Measurements from ENCODE around the gene DQX1.

The DQX1 gene

DNA sequence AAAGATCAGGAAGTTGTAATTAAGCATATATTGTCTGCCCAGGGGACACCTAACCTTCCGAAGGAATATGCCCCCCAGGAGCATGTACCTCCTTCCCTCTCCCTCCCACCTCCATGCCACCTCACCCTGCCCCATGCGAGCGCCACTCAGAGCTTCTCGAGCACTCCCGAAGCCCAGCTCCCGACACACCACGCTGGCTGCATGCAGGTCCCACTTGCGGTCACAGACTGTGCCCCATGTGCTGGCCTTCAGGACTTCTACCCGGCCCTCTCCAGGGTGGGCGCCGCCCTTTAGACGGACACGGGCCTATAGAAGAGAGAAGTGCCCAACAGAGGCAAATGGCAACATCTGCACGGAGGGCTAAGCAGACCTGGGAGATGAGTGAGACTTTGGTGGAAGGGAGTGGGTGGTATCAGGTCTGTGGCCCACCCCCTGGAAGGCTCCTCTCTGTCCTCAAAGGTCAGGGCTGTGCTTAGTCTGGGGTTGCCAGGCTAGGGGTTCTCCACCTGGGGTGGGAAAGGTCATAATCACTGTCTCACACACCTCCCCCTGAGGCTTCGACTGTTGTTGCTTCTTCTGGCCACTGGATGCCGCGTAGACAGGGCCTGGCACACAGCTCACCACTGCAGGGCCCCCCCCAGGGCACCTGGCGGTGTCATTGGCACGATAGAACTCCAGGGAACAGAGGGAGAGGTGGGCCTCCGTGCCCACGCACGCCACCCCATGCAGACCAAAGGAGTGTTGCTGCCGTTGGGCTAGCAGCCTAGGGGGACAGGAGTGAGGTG, 10.3 kb upstream of the DQX1 start:
- Histone ChIP-seq H3K27ac (ENCODE audit: low read depth, low read length) (no peak overlapping the region), H3K9ac (ENCODE audit: low read length) (no peak overlapping the region), H3K27me3 (ENCODE audit: control insufficient read depth, insufficient read depth, low read length) (no peaks in the 10 kb centered on the region), H3K36me3 (ENCODE audit: control insufficient read depth, insufficient read depth, low read length) (peaks cover 2% of the 10 kb centered on the region), H3K4me1 (ENCODE audit: control insufficient read depth, insufficient read depth, low read length) (no peaks in the 10 kb centered on the region), H3K4me3 (ENCODE audit: low read length) (no peak overlapping the region)

DNA sequence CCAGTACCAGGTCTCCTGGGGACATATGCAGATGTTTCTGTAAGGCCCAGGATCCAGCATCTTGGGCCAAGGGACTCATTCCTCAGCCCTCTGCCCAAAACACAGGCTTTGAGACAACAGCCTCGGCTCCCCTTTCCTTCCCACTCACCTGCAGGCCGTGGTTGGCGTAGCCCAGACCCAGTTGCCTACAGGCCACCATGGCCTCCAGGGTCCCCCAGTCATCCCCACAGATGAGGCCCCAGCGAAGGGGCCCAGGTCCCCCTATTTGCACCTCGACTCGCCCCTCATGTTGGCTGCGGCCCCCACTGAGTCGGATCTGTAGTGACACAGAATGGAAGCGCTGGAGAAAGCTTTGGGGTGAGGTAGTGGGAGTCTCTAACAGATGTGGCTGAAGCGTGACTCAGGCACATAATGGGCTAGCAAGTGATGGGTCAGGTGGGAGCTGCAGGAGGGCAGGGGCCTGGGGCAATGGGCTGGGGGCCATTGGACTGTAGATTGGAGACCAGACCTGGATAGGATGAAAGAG, 9.5 kb upstream of the DQX1 start:
- Histone ChIP-seq H3K27me3 (ENCODE audit: control insufficient read depth, insufficient read depth, low read length) (no peaks in the 10 kb centered on the region), H3K4me3 (ENCODE audit: low read length) (no peak overlapping the region), H3K9ac (ENCODE audit: low read length) (no peak overlapping the region), H3K27ac (ENCODE audit: low read depth, low read length) (no peak overlapping the region), H3K36me3 (ENCODE audit: control insufficient read depth, insufficient read depth, low read length) (peaks cover 2% of the 10 kb centered on the region), H3K4me1 (ENCODE audit: control insufficient read depth, insufficient read depth, low read length) (peaks cover 8% of the 10 kb centered on the region)

DNA sequence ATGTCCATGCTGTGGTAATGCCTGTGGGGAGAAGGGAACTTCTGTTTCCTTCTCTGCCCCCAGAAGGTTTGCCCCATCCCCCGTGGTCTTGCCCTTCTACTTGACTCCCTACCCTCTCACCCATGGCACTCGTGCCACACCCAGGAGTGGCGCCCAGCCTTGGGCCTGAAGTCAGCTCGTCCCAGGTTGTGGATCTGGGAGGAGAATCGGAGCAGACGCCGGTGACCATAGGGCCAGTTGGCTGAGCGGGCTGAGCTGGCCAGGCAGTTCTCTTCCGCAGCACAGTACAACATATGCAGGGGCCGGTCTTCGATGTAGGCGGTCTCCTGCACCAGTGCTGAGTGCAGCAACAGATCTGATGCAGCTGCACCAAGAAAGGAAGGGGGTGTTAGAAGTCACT, 8.4 kb upstream of the DQX1 start:
- Histone ChIP-seq H3K27me3 (ENCODE audit: control insufficient read depth, insufficient read depth, low read length) (no peaks in the 10 kb centered on the region), H3K4me3 (ENCODE audit: low read length) (no peak overlapping the region), H3K36me3 (ENCODE audit: control insufficient read depth, insufficient read depth, low read length) (peaks cover 2% of the 10 kb centered on the region), H3K4me1 (ENCODE audit: control insufficient read depth, insufficient read depth, low read length) (peaks cover 8% of the 10 kb centered on the region), H3K9ac (ENCODE audit: low read length) (no peak overlapping the region), H3K27ac (ENCODE audit: low read depth, low read length) (no peak overlapping the region)

DNA sequence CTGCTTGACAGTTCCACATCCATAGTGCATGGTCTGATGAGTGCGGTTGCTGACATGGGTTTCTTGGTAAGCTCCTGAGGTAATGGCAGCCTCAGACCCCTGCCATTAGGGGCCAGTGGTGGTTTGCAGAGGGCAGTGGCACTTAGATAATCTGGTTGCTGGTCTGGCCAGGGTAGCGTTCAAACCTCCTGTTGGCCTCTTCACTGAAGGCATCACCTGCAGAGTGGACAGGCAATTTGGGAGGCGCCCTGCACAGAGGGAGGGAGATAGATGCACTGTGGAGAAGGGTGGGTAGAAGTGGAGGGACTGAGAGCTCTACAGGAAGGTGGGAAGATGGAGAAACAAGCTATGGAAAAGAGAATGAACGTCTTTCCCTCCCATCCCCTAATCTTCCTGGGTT, 7.4 kb upstream of the DQX1 start:
- Histone ChIP-seq H3K27ac (ENCODE audit: low read depth, low read length) (no peak overlapping the region), H3K9ac (ENCODE audit: low read length) (no peak overlapping the region), H3K4me1 (ENCODE audit: control insufficient read depth, insufficient read depth, low read length) (peaks cover 13% of the 10 kb centered on the region), H3K4me3 (ENCODE audit: low read length) (no peak overlapping the region), H3K36me3 (ENCODE audit: control insufficient read depth, insufficient read depth, low read length) (peaks cover 2% of the 10 kb centered on the region), H3K27me3 (ENCODE audit: control insufficient read depth, insufficient read depth, low read length) (no peaks in the 10 kb centered on the region)

GRCh38 chr2:74532222-74532621, 6.2 kb upstream of the DQX1 start:
- Histone ChIP-seq H3K9ac (ENCODE audit: low read length) (no peak overlapping the region), H3K36me3 (ENCODE audit: control insufficient read depth, insufficient read depth, low read length) (peaks cover 11% of the 10 kb centered on the region), H3K27me3 (ENCODE audit: control insufficient read depth, insufficient read depth, low read length) (no peaks in the 10 kb centered on the region), H3K27ac (ENCODE audit: low read depth, low read length) (no peak overlapping the region), H3K4me3 (ENCODE audit: low read length) (no peak overlapping the region), H3K4me1 (ENCODE audit: control insufficient read depth, insufficient read depth, low read length) (peaks cover 16% of the 10 kb centered on the region)

DNA sequence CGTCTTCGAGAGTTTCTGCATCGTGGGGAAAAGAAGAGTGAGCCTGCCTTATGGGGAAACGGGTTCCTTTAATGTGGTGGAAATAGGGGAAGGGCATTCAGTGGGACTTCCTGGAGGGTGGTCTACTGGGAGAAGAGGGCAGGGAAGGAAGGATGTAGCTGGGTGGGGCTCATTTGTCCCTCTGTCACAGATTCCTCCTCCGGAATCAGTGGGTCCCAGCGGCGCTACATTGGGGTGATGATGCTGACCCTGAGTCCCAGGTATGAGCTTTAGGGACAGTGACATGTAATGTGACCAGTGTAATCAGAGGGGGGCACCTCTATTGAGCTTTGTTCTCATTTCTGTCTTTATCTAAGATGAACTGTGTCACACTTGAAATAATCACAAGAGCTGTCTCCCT, 5.6 kb upstream of the DQX1 start:
- Histone ChIP-seq H3K4me1 (ENCODE audit: control insufficient read depth, insufficient read depth, low read length) (peaks cover 16% of the 10 kb centered on the region), H3K9ac (ENCODE audit: low read length) (no peak overlapping the region), H3K4me3 (ENCODE audit: low read length) (no peak overlapping the region), H3K27ac (ENCODE audit: low read depth, low read length) (no peak overlapping the region), H3K27me3 (ENCODE audit: control insufficient read depth, insufficient read depth, low read length) (no peaks in the 10 kb centered on the region), H3K36me3 (ENCODE audit: control insufficient read depth, insufficient read depth, low read length) (peaks cover 16% of the 10 kb centered on the region)

DNA sequence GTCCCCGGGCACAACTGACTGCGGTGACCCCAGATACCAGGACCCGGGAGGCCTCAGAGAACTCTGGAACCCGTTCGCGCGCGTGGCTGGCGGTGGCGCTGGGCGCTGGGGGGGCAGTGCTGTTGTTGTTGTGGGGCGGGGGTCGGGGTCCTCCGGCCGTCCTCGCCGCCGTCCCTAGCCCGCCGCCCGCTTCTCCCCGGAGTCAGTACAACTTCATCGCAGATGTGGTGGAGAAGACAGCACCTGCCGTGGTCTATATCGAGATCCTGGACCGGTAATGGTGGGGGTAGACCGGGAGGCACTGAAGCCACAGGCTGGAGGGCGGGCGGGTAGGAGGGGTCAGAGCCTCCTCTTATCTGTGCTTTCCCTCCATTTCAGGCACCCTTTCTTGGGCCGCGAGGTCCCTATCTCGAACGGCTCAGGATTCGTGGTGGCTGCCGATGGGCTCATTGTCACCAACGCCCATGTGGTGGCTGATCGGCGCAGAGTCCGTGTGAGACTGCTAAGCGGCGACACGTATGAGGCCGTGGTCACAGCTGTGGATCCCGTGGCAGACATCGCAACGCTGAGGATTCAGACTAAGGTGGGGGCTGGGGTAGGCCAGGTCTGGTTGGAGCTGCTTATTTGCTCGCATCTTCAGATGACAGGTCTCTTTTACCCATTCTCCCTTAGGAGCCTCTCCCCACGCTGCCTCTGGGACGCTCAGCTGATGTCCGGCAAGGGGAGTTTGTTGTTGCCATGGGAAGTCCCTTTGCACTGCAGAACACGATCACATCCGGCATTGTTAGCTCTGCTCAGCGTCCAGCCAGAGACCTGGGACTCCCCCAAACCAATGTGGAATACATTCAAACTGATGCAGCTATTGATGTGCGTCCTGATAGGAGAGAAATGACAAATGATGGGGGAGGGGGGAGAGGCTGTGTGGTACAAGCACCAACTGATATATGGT, 4.5 kb upstream of the DQX1 start:
- Histone ChIP-seq H3K4me3 (ENCODE audit: low read length) (peak overlapping the region; percentile 98), H3K9ac (ENCODE audit: low read length) (peak overlapping the region; percentile 51), H3K27ac (ENCODE audit: low read depth, low read length) (peak overlapping the region; percentile 78), H3K4me1 (ENCODE audit: control insufficient read depth, insufficient read depth, low read length) (peaks cover 16% of the 10 kb centered on the region), H3K27me3 (ENCODE audit: control insufficient read depth, insufficient read depth, low read length) (no peaks in the 10 kb centered on the region), H3K36me3 (ENCODE audit: control insufficient read depth, insufficient read depth, low read length) (peaks cover 25% of the 10 kb centered on the region)

GRCh38 chr2:74529357-74530238, 3.6 kb upstream of the DQX1 start, which contains the start of the genes AUP1 and HTRA2:
Gene AUP1, minus strand, starts transcription at chr2:74529706. Its CDS starts 77 bp downstream, at chr2:74529629.
Gene HTRA2, plus strand, starts transcription at chr2:74529933. Its CDS starts 74 bp downstream, at chr2:74530007.
- Histone ChIP-seq H3K4me3 (ENCODE audit: low read length) (peak within 1 kb of the TSS; percentile 98), H3K9ac (ENCODE audit: low read length) (peak within 1 kb of the TSS; percentile 96), H3K27ac (ENCODE audit: low read depth, low read length) (peak within 1 kb of the TSS; percentile 90), H3K27me3 (ENCODE audit: control insufficient read depth, insufficient read depth, low read length) (no peaks in the 10 kb centered on the region), H3K36me3 (ENCODE audit: control insufficient read depth, insufficient read depth, low read length) (peaks cover 25% of the 10 kb centered on the region), H3K4me1 (ENCODE audit: control insufficient read depth, insufficient read depth, low read length) (peaks cover 16% of the 10 kb centered on the region)

DNA sequence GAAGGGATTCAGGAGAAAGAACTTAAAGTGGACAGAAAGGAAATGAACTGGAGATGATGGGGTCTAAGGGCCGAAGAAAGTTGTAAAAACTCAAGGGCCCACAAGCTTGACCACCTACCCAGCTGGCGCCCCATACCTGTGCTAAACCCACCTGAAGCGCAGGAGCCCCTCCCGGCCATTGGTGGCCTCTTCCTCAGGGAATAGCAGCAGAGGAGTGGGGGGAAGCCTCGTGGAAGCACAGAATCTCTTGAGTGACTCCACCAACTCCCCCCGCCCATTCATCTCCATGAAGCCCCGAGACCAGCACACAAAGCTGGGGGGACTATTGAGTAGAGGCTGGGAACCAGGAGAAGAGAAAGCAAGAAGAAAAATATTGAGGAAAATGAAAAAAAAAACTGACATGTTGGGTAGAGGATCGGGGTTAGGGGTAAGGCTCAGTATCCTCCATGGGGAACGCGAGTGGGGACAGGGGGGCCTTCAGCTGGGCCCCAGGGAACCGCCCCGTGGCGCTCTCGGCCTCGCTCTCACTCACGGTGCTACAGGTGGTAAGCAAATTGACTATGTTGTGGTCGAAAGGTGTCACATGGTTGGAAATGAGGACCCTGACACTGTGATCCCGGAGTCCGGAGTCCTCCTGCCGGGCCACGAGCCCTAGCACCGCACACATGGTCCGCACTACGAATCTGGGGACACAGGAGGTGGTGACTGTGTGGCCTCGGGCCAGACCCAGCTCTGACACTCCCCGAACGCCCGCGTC, 2.7 kb upstream of the DQX1 start:
- H3K4me3 ChIP-seq (ENCODE audit: low read length) = peak overlapping the region; percentile 98
- H3K4me1 ChIP-seq (ENCODE audit: control insufficient read depth, insufficient read depth, low read length) = peaks cover 16% of the 10 kb centered on the region
- peak overlapping the region; percentile 90 for H3K27ac ChIP-seq (ENCODE audit: low read depth, low read length)
- H3K27me3 ChIP-seq (ENCODE audit: control insufficient read depth, insufficient read depth, low read length) = no peaks in the 10 kb centered on the region
- peak overlapping the region; percentile 96 for H3K9ac ChIP-seq (ENCODE audit: low read length)
- H3K36me3 ChIP-seq (ENCODE audit: control insufficient read depth, insufficient read depth, low read length) = peaks cover 25% of the 10 kb centered on the region

- Histone ChIP-seq H3K36me3 (ENCODE audit: control insufficient read depth, insufficient read depth, low read length) (peaks cover 25% of the 10 kb centered on the region), H3K9ac (ENCODE audit: low read length) (no peak overlapping the region), H3K4me3 (ENCODE audit: low read length) (no peak overlapping the region), H3K4me1 (ENCODE audit: control insufficient read depth, insufficient read depth, low read length) (peaks cover 16% of the 10 kb centered on the region), H3K27me3 (ENCODE audit: control insufficient read depth, insufficient read depth, low read length) (no peaks in the 10 kb centered on the region), H3K27ac (ENCODE audit: low read depth, low read length) (no peak overlapping the region)
Observed at GRCh38 chr2:74527741-74528140, 1.7 kb upstream of the DQX1 start.

- Histone ChIP-seq H3K9ac (ENCODE audit: low read length) (no peak overlapping the region), H3K4me1 (ENCODE audit: control insufficient read depth, insufficient read depth, low read length) (peaks cover 16% of the 10 kb centered on the region), H3K4me3 (ENCODE audit: low read length) (no peak overlapping the region), H3K27me3 (ENCODE audit: control insufficient read depth, insufficient read depth, low read length) (no peaks in the 10 kb centered on the region), H3K27ac (ENCODE audit: low read depth, low read length) (no peak overlapping the region), H3K36me3 (ENCODE audit: control insufficient read depth, insufficient read depth, low read length) (peaks cover 22% of the 10 kb centered on the region)
Observed at GRCh38 chr2:74526649-74527230, 709 bp upstream of the DQX1 start.

Measured in rectal smooth muscle tissue (tissue), 1 donor.